MV-4-11 (cell line): ENCODE results near the gene LRRC3.

ENCODE experiments used
- DNase-seq: peaks from one replicate; lab custom pipeline; 2025; lab: John Stamatoyannopoulos, UW

Gene LRRC3

DNA sequence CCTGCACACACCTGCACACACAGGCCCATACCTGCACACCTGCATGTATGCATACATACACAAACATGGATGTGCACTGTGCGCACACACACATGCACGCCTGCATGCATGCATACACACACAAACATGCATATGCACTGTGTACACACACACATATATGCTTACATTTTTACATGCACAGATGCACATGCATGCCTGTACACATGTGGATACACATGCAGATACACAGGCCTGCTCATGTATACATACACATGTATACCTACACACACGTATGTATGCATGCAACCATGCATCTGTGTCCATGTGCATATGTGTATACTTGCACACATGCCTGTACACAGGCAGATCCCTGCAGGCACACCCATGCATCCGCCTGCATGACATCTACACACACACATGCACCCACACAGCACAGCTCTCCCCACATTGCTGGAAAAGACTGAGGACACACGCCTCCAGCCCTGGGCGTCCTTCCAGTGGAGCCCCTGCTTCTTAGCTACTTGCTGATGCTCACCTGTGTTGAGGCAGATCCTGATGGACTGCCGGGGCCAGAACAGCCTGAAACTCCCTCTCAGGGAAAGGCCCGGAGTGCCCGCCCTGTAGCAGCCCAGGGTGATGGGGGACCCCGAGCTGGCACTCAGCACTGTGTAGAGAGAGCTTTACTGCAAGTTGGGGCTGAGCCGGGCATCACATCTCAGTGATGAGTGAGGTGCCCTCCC is 56.1 kb downstream of the LRRC3 start:
- DNase-seq = no peak
